GM12874 (cell line): Measurements from ENCODE around the gene MAFF.

Experiments used
- TF ChIP-seq, protein P1 (sequence below): IDR thresholded peaks from 2 replicates; pipeline ENCODE4 v1.5.1; 2011; ENCODE audit warnings: low read depth, mild to moderate bottlenecking, control low read depth, low read length, moderate library complexity; ENCODE audit not compliant: insufficient read depth

The MAFF gene

DNA sequence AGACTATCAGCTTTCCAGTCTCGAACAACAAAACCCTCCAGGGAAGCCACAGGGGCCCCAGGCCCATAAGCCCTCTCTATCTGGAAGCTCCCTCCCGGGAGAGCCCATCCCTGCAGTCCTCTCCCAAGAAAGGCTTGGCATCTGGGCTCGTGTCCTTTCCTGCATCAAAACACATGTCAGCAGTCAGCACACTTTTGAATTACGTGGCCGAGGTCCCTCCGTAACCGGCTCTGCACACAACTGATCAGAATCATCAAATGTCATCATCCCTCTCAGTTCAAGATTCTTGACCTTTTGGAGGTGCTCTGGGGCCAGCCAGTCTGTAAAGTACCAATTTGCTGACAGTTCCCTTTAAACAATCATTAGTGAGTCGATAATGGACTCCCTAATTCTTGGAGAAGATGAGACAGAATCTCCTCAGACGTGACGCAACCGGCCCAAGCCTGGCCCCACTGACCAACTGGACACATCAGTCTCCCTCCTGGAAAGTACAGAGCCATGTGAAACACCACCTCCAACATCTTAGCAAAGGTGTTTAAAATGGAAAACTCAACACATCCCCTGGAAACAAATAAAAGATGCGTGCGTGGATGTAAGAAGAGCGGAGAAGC is 33.6 kb downstream of the MAFF start:
- TF ChIP-seq, protein P1, sequence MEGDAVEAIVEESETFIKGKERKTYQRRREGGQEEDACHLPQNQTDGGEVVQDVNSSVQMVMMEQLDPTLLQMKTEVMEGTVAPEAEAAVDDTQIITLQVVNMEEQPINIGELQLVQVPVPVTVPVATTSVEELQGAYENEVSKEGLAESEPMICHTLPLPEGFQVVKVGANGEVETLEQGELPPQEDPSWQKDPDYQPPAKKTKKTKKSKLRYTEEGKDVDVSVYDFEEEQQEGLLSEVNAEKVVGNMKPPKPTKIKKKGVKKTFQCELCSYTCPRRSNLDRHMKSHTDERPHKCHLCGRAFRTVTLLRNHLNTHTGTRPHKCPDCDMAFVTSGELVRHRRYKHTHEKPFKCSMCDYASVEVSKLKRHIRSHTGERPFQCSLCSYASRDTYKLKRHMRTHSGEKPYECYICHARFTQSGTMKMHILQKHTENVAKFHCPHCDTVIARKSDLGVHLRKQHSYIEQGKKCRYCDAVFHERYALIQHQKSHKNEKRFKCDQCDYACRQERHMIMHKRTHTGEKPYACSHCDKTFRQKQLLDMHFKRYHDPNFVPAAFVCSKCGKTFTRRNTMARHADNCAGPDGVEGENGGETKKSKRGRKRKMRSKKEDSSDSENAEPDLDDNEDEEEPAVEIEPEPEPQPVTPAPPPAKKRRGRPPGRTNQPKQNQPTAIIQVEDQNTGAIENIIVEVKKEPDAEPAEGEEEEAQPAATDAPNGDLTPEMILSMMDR, result no peak

DNA sequence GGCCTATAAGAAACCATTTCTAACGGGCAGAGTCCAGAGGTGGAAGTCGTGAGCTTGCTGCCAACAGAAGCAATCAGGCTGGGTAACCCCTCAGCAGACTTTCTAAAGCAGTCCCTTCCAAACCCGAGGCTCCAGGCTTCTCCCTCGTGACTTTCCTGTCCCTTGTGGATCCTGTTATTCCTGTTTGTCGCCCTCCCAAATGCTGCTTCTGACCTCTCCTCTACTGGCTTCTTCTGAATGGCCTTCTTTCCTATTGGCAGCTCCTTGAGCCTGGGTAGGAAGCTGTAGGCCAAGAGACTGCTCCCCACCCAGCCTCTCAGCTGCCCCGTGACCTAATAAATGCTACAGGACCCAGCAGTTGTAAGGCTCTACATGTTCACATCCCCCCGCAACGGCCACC is 35.0 kb downstream of the MAFF start:
- TF ChIP-seq, protein P1, result no peak

DNA sequence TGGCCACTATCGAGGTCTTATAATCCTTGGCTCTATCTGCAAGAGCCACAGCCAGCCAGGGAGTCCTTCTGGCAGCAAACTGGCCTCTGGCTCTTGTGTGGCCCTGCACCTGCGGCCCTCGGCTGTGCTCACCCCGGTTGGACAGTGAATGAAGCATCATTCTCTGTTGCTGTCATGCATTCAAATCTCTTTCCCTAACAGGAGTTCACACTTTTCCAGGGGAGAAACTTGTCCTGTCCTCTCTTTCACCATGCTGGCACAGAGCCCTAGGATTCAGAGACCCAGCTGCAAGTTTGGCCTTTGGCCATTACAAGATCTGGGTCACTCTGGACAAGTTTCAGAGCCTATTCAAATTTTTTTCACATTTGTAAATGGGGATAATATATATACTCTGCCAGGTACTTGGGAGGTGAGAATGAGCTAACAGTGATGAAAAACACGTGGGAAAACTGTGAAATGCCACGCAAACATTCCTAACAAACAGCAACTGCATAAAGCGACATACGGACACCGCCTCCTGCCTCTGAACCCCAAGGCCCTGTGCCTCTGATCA is 36.8 kb downstream of the MAFF start:
- TF ChIP-seq, protein P1, result no peak

DNA sequence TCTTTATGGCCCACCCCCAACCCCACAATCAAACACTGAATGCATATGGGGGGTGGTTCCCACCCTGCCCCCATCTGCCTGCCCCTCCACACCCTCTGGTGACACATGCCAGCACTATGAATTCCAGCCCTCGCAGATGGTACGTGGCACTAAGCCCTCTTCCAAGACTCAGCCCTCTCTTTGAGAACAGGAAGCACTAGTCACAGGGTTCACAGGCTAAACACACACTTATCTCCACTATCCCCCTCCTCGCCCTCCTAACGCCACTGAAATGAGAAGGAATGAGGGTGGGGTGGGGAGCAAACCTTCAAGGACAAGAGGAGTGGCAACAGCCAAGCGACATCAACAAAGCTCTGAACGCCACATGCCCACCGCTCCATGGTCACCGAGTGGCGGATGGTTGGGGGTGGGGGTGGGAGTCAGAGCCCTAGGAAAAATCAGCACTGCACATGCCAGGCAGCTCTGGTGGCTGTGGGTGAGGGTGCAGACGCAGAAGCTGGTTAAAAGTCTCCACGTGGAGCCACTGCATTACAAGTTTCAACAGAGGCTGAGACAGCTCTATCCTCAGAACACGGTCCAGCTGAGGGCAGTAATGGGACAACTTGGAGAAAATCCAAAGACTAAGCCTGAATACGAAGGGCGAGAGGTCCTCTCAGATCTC is 37.4 kb downstream of the MAFF start:
- TF ChIP-seq, protein P1, result no peak

DNA sequence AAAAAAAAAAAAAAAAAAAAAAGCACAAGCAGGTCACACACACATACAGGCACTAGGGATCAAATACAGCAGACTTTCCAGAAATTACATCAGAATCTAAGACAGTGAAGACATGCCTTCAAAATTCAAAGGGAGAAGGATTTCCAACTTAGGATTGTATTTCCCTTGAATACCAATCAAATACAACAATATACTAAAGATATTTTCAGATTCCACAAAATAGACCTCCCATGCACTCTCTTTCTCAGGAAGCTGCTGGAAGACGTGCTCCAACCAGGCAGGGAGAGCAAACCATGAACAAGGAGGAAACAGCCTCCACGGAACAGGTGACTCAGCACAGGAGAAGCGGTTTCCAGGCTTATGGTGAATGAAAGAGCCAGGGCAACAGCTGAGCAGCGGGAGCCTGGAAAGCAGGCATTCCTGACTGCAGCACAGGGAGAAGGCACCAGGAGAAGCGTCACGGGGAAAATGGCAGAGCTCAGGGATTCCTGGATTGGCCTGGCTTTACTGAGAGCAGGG is 39.0 kb downstream of the MAFF start:
- TF ChIP-seq, protein P1, result no peak

DNA sequence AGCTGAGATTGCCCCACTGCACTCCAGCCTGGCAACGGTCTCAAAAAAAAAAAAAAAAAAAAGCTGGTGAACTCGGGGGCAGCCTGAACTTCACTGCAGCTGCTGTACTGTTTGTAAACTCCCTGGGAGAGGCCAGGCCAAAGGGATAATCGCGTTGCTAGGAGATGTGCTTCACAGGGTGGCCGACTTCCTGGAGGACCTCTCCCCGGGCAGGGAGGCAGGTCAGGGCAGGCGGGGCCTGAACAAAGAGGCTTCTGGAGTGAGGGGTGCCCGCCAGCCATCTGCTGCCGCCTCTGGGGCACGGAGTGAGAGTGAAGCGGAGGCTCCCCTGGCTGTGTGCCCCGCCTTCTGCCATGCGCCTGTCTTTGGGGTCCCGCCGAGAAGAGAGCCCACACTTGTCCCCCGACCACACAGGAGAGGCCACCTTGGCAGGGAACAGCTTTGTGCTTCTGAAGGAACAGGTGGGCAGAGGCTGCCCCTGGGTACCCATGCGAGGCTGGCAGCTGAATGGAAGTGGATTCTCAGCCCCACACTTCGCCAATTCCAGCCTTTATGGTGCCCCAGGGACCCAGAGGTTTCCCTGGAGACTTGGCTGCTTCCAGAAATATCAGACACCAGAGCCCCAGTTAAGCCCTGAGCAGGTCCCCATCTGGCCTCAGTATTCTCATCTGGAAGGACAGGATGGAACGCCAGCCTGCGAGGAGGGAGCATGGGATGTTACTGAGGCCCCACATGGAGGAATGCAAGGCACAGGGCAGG is 41.4 kb downstream of the MAFF start:
- TF ChIP-seq, protein P1, result no peak

DNA sequence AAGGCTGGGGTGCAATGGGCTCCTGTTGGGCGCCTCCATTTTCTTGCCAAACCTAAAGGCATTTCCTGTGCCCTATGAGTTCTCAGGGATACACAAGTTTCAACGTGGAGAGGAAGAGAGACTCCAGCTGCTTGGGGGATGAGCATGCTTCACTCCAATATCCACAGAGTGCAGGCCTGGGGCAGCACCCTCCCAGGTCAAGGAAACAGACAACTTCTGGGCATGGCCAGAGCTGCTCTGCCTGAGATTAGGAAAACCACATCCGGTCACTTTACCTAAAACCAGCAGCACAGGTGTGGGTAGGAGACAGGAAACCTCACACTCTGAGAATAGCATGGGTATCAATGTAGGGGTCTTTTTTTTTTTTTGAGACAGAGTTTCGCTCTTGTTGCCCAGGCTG is 42.3 kb downstream of the MAFF start:
- TF ChIP-seq, protein P1, result no peak
